Fibroblast of peridontal ligament (primary cell): ENCODE measurements around the gene RALGDS.
A peak's percentile ranks its signal among the peaks of the same experiment; 100 is the strongest.

Experiments
- DNase-seq: peaks from one replicate; pipeline ENCODE4 v3.0.0-alpha.2; 2010; ENCODE audit errors: extremely low read depth

RALGDS gene

DNA sequence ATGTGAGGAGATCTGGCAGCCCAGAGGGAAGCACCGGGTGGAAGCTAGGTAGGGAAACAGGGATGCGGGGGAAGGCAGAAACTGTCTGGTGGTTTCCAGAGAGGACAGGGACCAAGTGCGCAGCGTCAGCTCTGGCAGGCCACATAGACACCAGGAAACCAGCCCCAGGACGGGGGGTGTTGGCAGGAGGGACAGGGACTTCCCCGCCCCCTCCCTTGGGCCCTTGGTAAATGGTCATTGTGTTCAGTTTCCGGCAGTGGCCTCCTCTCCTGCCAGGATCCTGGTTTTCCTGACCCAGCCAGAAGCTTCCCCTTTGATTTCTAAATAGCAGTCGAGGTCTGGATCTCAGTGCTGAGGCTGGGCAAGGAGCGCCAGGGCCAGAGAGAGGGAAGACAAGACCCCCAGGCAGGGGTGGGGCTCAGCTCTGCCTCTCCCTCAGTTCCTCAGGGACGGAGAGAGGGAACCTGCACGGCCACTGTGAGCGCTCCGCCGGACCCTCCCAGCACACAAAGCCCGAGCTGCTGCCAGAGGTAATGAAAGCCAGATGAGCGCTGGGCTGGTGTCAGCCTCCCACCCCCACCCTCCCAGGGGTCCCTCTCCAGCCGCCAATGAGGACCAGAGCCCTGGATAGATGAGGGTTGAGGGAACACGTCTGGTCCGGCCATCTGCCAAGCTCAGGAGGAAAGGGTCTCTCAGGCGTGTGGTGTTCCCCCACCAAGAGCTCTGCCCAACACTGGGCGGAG is 1.8 kb downstream of the RALGDS start:
- peak; percentile 52 for DNase-seq

GRCh38 chr9:133118568-133118967 is 2.5 kb downstream of the RALGDS start:
- no peak for DNase-seq

GRCh38 chr9:133118179-133118520 is 2.9 kb downstream of the RALGDS start:
- no peak for DNase-seq

DNA sequence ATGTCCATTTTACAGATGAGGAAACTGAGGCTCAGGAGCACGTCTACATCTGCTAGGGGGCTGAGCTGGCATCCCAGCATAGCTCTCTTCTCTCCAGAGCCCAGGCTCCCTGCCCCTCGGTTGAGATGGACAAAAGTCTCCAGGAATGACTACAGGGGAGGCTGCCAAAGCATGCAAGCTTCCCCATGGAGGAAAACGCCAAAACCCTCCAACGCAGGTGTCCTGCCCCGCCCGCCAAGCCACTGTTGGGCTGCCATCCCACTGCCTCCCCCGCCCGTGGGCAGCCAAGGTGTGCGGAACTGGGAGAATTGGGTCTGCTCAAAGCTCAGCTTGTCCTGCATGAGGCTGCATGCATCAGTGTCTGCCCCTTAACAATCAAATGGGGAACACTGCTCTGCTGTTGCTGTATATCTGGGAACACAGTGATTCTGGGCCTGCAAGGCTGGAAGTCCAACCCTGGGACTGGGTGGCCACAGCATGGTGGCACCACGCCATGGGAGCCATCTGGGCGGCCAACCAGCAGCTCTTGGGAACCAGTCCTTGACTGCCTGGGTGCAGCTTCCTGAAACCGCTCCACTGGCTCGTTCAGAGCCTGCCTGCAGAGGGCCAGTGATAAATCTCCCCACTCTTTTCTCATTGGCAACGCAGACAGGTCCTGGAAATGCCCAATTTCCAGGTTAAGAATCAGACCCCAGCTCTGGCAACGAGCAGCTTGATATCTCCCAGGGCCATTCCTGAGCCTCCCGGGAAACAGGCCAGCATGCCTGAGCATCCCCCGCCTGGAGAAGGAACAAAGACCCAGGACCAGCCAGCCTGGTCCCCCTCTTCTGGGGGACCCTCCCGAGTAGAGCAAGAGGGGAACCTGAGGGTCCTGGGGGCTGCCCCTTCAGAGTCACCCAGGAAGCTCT is 3.5 kb downstream of the RALGDS start:
- peak; percentile 43 for DNase-seq

DNA sequence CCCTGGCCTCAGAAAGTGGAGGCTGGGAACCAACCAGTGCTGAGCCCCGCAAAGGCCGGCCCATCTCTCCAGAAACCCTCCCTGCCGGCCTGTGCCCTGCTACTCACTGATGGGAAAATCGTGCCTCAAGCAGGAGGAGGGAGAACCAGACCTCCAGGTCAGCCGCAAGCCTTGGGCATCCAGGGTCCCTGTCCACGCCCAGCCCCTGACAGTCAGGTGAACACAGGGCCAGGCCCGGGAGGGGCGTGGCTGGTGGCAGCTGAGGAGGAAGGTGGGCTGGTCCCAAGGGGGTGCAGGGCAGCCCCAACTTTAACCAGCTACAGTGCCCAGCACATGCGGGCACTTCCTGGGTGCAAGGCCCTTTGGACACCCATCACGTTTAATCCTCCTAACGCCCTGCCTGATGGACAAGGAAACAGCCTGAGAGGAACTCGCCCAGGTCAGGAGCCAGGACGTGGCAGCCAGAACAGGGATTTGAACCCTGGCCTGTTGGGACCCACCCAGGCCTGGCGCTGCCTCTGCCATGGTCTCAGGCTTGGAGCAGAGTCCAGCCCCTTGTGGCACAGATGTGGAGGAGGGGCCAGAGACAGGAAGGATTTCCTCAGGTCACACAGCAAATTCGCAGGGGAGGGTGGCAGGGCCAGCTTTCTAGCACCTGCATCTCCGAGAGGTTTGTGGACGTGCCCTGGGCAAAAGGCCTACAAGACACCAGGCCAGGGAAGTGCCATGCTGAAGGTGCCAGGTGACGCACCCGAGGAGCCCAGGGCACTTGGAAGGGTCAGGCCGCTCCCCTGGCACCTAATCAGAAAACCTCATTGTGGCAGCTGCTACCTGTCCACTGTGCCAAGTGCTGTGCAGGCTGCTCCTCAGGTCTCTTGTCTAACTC is 4.5 kb downstream of the RALGDS start:
- no peak for DNase-seq

DNA sequence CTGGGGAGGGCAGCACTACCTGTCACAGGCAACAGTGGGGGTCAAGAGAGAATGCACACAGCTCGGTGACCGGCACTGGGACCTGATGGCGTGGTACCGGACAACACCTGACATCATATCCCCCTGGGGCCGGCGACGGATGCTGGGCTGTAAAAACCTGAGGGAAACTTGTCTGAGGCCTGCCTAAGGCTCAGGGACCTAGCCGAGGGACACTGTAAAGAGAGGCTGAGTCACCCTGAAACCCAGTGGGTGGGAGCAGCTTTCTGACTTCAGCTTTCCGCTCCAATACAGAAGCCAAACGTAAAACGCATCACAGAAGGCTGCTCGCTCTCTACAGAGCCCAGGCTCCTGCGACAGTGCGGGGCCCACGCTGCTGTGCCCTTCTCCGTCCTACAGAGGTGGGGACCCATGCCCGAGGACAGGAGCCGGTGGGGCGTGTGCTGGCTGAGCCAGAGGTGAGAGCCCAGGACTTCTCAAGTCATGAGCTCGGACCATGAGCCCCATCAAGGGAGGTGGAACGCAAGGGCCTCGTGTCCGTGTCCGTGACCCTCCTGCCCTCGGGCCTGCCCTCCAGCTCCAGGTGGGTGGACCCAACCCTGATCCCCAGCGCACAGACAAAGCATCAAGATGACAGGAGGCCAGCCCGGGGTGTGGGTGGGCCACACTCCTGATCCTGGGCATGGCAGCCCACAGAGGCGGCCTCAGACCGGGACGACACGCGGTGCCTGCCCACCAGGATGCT is 5.3 kb downstream of the RALGDS start:
- DNase-seq, result no peak

DNA sequence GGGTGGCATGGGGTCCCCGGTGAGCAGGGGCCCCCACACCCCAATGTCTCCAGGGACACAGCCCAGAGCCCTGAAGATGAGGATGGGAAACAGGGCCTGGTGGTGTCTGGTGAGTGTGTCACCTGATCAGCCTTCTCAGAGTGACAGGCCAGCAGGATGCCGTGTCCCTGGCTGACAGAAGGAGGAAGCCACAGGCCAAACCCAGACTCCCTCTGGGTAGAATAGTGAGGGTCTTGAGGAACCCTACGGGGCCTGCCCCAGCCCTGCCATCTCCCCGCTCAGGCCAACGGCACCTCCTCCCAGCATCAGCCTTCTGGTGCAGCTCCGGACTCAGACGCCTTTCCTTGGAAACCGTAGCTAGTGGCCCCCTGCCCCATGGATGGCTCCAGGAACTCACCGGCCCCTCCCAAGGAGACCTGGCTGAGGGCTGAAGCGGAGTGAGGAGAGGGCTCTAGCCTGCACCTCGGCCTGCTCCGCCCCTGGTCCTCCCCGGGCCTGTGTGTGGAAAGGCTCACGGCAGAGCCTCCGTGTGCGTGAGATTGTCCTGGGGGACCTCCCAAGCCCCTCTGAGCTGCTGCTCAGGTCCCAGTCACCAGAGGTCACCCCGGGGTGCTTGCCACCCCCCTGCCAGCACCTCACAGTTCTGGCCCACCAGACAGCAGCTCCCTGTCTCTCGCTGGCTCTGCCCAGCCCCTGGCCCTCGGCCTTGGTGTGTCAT is 6.0 kb downstream of the RALGDS start:
- no peak for DNase-seq

- no peak for DNase-seq
Observed at GRCh38 chr9:133113949-133114885, 6.8 kb downstream of the RALGDS start.

GRCh38 chr9:133113163-133113948 is 7.7 kb downstream of the RALGDS start:
- no peak for DNase-seq

DNA sequence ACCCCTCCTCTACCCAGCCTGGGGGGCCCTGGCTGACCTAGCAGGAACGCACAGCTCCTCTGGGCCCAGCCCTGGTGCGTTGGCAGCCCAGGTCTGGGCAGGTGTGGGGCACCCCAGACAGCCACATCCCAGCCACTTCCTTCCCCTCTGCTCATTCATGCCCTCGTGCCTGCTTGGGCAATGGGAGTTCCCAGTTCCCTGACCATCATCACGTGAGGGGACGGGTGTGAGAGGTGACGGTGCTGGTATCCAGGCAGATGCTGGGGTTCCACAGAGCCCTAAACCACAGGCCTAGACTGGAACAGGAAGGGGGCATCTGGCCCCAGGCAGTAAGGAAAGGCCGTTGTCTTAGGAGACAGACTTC is 8.4 kb downstream of the RALGDS start:
- DNase-seq, result no peak

DNA sequence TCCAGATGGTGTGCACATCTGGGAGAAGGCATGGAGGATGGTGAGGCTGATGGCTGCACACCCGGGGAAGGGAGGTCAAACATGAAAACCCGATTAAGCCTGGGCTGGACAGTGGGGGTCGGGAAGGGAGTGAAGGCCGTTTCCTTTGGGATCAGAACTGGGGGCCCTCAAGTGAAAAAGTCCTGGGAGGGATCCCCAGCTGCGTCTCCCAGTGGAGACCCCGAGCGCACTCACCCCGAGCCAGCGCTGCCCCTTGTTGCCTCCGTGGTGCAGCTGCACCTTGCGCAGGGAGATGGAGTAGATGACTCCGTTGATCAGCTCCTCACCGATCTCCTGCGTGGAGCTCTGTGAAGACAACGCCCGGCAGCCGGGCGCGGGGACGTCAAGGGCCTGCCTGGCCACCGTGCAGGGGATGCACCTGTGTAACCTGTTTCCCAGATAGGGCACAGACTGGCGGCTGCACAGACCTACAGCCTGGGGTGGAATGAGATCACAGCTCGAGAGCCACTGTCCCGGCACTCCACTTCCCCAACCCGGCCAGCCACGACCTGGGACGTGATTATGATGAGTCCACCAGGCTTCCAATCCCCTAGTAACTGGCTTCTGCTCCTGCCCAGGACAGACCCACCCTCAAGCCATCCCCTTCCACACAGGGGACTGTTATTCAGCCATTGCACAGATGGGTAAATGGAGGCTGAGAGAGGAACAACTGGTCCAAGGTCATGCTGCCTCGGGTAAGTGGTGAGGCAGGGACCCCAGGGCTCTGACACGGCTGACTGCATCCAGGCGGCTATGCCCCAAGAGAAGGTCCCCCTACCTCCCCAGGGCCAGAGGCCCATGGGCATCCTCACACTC is 9.0 kb downstream of the RALGDS start:
- DNase-seq, result no peak

GRCh38 chr9:133109931-133110650 is 10.9 kb downstream of the RALGDS start:
- no peak for DNase-seq

- DNase-seq, result no peak
Observed at GRCh38 chr9:133108794-133109641, 12.0 kb downstream of the RALGDS start.

DNA sequence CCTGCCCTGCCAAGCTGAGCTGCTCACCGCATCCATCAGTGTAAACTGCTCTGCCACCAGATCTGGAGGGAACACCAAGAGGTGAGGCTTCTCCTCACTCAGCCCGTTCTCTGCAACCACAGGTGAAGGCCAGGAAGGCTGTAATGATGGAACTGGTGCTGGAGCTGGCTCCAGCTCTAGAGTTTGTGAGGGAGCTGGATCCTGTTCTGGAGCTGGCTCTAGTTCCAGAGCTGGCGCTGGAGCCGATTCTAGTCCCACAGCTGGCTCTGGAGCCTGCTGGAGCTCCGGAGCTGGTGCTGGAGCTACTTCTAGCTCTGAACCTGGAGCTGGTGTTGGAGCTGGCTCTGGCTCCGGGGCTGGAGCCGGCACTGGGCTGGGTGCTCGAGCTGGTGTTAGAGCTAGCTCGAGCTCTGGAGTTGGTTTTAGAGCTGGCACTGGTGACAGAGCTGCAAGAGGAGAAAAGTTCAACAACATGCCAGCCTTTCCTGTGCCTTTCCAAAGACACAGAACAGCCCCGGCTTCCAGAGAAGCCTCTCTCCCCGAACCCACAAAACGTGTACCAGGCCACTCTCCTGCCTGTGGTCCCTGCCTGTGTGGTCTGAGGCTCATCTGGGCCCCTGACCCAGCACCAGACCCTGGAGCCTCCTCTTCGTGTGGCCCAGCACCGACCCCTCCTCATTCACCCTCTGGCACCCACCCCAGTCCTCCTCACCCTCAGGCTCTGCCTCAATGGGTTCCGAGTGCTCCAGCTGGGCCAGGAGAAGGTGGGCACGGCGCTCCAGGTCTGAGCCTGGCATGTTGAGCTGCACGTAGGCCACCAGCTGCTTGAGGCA is 12.9 kb downstream of the RALGDS start:
- DNase-seq, result no peak

- no peak for DNase-seq
Observed at GRCh38 chr9:133107245-133107722, 13.8 kb downstream of the RALGDS start.
